Glomerular visceral epithelial cell (primary cell): Measurements from ENCODE around the gene RUBCNL.
"Not testable (repeated sequence)": the region's sequence is repeated elsewhere in the genome, so short reads cannot be mapped to it uniquely, and the experiment has no call there.

Source experiments
- DNase-seq: peaks from one replicate; pipeline ENCODE4 v3.0.0-alpha.2; 2016; ENCODE audit errors: extremely low spot score

RUBCNL gene, protein sequence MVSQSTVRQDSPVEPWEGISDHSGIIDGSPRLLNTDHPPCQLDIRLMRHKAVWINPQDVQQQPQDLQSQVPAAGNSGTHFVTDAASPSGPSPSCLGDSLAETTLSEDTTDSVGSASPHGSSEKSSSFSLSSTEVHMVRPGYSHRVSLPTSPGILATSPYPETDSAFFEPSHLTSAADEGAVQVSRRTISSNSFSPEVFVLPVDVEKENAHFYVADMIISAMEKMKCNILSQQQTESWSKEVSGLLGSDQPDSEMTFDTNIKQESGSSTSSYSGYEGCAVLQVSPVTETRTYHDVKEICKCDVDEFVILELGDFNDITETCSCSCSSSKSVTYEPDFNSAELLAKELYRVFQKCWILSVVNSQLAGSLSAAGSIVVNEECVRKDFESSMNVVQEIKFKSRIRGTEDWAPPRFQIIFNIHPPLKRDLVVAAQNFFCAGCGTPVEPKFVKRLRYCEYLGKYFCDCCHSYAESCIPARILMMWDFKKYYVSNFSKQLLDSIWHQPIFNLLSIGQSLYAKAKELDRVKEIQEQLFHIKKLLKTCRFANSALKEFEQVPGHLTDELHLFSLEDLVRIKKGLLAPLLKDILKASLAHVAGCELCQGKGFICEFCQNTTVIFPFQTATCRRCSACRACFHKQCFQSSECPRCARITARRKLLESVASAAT

DNA sequence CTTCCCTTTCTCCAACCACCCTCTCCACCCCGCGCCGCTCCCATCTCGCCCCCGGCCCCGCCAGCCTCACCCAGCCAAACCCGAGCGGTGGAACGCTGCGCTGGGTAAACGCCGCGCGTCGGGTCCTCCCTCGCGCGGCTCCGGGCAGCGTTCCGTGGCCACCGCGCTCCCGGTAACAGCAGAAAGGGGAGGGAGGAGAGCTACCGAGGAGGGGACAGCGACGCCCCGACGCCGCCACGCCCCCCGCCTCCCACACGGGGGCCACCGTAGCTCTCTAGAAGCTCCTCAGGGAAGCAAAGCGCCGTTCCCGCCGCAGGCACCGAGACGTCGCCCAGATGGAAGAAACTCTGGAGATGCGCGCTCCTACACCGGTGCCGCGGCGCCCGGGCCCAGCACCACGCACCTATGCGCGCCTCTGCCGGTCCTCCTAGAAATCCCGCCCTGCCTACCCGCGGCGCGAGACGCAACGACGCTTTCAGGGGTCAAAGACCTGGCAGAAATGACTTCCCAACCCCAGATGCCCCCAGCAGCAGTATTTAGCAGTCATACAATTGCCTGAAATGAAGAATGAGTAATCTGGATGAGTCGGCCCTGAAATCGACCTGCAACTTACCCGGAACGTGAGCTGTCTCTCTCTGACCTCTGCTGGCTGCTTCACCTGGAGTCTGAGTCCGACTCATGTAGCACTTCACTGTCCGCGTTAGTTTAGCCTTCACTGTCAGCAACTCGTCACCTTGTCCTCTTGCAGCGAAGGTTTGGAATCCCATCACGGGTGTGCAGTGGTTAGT is at the start of gene RUBCNL:
TSS of gene RUBCNL (minus strand) at position 189 of the 788 bp plus-strand sequence. CDS start 14,777 bp downstream, outside the sequence.
- DNase-seq, result peak; percentile 40

DNA sequence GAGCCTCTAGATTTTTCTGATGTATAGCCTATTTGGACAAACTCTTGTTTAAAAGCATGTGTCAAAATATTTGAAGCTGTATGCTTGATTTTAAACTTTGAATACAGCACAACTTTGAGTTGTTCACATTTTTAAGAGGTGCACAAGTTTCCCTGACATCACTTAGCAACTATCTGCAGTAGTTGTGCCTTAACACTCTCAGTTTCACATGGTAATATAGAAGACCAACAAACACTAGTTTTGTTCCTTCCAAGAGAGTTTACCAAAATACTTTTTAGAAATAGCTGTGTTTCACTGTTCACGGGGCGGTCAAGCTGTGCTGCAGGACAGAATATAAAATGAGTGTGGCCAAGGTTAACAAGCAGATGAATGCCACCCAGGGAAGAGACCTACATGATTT is 42.5 kb upstream of the RUBCNL start:
- not testable (repeated sequence) for DNase-seq

DNA sequence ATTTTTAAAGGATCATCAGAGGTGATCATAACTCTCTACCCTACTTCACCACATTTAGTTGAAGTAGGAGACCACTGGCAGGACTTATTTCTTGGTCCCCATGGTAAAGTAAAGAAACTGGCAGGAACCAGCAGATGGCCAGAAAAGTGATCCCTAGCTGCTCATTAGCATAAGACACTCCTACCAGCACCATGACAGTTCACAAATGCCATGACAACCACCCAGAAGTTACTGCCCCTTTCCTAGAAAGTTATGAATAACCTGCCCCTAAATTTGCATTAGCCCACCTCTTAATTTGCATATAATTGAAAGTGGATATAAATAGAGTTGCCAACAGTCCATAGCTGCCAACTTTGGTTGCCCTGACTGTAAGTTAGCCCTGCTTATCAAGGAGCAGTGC is 18.4 kb upstream of the RUBCNL start:
- no peak for DNase-seq

DNA sequence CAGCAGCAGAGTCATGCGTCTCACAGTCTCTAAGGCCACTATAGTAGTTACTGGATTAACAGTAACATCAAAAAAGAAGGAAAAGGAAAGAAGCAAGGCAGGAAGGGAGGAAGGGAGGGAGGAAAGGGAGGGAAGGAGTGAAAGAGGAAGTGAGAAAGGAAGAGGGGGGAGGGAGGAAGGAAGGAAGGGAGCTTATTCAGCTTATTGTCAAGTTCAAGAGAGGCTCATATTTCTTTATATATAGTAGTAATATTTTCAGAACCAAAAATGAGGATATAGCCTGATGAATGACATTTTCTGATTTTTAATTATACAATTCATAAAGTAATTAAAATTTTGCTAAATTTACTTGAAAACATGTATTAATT is 17.7 kb upstream of the RUBCNL start:
- DNase-seq, result no peak

DNA sequence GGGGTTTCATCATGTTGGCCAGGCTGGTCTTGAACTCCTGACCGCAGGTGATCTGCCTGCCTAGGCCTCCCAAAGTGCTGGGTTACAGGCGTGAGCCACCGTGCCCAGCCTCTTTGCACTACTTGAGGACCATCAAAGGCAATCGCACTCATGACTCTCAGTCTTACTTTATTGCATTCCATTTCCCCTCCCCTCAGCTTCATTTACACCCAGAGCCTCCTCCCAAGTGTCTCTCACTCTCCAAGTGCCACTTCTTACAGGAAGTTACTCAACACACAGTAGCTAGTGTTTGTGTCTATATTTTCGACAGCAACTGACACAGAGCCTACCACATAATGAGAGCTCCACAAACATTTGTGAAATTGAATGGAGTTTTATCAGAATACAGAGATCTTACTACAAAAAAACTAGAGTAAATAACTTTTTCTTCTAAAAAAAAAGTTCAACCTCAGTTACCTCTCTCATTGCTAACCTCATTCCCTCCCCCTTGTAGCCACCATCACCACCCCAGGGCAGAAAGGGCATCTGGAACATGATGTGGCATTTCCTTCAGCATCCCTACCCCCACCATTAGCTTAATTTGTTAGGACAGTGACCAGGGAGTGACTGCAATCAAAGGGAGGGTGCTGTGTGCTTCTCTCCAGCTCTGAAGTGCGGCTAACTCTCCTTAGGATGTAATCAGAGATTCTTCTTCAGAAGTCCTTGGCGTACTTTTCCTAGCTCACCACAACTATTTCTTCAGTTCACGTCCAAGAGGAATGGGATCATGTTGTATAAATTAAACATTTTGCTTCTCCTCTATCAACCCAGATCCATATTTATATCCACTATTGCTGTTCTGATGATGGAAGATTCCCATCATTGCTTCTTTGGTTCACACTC is 17.0 kb upstream of the RUBCNL start:
- DNase-seq, result no peak

DNA sequence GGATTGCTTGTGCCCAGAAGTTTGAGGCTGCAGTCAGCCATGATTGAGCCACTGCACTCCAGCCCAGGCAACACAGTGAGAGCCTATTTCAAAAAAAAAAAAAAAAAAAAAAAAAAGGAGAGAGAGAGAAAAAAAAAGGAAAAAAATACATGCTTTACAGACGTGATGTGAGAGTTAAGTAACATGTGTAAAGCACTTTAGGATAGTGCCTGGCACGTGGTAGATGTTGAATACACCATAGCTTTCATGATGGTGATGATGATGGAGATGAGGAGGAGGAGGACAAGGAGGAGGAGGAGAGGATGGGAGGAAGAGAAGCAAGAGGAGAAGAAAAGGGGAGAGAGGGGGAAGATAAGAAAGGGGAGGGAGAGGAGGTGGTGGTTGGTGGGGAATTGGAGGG is 15.1 kb upstream of the RUBCNL start:
- DNase-seq, result no peak

DNA sequence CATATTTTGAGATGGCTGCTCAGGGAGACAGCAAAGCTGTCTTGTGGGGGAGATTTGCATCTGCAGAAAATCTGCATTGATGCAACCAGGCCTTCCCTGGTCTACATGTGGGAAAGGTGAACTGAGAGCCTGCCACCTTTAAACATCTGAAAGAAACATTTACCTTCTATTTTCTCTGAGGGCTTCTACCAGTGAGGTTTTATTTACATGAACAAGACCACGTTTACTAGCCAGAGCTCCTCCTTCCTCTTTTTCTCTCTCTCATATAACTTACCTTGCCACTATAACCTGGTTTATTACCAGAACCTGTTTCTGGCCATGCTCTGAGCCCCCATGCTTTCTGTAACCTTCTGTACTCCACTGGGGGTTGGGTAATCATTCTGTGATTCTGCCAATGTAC is 14.4 kb upstream of the RUBCNL start:
- no peak for DNase-seq

DNA sequence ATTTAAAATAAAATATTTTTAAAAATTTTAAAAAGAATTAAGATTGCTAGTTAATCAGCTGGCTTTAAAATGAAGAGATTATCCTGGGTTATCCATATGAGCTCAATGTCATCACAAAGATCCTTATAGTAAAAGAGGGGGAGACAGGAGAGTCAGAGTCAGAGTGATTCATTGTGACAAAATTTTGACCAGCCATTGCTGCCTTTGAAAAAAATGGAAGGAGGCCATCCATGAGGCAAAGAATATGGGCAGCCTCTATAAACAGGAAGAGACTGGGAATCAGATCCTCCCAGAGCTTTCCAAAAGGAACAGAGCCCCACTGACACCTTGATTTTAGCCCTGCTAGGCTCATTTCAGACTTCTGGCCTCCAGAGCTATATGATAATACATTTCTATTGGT is 9.3 kb upstream of the RUBCNL start:
- DNase-seq, result no peak

DNA sequence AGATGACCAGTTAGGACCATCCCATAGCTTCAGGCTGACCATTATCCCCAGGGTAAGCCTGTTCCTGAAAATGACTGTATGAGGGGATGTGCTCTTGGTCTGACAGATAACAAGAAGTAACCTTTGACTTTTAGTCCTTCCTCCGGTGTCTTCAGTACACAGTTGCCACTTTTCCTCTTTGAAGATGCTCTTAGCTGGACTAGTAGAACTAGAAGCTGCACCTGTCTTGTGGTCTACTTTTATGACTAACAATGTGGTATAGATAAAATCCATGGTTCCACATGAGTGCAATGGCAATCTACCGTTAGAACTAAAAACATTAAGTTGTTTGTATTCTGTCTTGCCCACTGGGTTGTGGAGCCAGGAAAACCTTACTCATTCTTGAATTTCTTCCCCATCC is 5.9 kb upstream of the RUBCNL start:
- DNase-seq, result peak; percentile 73

DNA sequence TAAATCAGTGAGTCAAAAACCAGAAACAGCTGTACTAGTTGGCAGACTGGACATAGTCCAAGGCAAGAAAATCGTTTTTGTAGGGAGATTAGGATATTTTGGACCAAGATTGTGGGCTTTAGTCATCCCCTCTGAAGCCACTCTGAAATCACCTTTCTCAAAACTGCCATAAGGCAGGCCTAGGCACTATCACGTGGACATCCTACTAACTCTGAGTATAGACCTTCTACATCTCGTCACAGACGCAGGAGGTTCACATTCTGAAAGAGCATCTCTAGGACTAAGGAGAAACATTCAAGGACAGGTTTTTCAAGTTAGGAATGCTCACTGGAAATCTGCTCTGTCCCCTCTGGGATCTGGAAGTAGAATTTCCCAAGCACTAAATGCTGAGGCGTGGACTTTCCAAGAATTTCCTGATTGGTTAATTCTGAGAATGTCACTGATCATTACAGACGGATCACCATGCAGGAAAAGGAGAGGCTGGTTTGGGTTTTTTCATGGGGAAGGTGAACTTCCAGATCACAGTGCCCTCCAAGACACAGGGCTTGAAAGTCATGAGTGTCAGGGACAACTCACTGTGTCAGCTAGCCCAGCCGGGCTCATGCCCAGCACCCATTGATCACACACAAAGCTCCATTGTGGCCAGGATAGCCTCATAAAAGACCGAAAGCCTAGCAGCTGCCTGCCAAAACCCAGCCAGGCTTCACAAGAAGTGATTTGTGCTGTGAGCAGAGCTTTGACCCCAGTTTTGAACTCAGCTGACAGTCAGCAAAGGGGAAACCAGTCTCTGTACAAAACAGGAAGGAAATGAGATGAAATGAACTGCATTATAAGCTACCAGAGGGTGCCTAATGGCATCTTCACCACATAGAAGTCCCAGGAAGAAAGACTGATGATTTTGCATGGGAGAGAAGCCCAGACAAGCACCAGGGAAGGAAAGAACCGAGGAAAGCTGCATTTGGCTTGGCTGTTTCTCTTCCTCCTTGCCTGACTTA is 2.7 kb upstream of the RUBCNL start:
- DNase-seq, result no peak

DNA sequence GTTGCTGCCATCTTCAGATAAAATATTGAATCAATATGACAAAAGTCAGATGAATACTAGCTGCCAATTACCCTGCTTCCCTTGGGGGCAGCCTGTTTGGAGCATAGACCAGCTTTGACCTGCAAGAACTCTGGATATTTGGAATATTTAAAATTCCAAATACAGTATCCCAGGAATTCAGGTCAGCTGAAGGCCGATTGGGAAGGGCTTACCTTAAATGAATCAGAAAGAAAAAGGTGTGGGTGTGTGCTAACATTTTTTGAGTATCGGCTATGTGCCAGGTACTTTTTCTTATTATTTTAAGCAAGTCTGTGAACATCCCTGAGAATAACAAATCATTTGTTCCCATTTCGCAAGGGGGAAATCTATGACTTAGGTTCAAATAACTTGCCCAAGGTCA is 1.8 kb upstream of the RUBCNL start:
- DNase-seq, result no peak

DNA sequence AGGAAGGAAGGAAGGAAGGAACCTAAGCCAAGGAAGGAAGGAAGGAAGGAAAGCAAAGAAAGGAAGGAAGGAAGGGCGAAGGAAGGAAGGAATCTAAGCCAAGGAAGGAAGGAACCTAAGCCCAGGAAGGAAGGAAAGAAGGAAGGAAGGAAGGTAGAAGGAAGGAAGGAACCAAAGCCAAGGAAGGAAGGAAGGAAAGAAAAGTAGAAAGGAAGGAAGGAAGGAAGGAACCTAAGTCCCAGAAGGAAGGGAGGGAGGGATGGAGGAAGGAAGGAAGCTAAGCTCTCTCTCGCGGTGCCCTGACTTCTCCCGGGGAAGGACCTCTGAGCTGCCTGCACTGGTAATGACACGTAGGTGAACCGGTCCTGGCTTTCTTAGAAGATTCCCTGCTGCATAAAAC is 1.3 kb upstream of the RUBCNL start:
- no peak for DNase-seq

DNA sequence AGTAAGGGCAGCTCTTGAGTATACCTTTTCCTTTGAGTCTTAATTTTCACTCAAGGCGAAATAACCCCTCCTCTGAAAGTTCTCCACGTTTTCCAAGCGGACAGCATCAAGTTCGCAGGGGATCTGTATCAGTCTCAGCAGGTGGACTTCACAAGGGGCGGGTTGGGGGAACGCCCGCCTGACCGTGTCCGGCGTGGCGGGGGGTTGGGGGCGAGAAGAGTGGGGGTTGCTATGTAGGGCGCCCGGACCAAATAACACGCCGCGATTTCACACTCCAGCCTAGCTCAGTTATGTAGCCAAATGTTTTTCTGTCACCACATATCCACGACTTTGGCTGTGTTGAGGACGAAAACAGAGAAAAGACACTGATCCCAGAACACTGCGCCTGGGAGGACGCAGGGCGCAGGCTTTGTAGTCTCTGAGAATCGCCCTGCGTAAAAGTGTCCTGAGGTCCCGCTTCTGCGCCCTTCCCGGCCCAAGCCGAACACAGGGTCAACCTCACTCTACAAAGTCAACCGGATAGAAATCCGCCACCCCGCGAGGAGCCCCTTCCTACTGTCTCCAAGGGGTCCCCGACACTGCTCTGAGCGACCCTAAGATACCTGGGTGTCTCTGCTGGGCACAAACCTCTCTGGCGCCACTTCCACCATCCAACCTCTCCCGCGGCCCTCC is 524 bp downstream of the RUBCNL start:
- no peak for DNase-seq

DNA sequence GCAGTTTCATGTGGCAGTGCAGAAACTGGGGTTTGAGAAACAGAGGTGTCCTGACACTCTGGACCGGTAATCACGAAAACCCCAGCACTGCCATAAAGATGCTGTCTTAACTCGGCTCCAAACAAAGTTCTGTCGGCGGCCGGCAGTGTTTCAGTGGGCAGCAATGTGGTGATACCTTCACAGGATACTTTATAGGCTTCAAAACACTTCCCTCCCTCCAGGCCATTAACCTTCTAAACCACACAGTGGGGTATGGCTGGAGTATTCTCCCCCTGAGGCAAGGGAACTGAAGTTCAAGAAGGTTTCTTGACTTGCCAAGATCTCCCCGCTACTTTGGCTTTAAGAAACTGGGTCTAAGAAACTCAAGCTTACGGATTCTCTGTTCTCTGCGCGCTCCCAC is 1.1 kb downstream of the RUBCNL start:
- DNase-seq, result no peak

DNA sequence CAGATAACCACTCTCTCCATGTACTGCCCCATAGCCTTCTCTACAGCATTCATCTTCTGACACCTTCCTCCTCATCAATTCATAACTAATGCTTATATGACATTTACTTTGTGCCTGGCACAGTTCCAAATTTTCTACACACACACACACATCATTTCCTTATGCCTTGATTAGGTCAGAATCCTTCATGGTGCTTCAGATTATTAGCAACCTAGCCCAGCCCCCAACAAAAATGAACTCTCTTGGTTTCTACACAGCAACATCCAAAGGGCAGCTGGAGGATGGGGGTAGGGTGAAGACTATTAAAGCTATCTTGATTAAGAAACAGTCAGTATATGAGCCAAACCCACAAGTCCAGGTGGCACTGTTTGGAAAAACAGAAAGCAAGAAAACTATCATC is 3.7 kb downstream of the RUBCNL start:
- no peak for DNase-seq

DNA sequence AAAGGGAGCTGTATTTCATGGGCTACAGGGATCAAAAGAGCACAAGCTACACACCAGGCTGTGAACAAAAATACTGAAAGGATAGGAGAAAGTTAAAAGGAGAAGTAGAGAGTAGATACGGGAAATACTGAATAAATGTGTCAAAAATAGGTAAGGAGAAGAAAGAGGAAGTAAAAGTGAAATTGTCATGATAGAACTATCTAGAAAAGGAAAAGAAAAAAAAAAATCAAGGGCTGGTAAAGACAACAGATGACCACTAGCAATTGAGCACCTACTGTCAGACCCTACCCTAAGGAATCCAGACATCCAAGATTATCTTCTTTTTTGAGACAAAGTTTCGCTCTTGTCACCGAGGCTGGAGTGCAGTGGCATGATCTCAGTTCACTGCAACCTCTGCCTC is 4.8 kb downstream of the RUBCNL start:
- DNase-seq, result no peak

DNA sequence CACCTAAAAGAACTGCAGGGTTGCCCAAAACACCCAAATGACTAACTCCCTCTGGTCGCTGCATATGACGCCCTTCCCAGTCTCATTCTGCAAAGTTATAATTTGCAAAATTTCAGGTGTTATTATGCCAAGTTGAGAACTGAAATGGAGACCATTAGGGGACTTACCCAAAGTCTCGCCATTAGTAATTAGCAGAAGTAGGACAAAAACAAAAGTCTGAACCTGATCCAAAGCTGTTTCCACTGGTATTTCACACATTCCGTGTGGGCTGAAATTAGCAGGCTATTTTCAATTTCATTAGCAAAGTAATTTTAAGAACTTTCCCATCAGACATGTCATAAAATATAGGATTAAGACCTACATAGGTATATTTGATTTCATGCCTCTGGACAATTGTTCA is 6.8 kb downstream of the RUBCNL start:
- DNase-seq, result no peak

DNA sequence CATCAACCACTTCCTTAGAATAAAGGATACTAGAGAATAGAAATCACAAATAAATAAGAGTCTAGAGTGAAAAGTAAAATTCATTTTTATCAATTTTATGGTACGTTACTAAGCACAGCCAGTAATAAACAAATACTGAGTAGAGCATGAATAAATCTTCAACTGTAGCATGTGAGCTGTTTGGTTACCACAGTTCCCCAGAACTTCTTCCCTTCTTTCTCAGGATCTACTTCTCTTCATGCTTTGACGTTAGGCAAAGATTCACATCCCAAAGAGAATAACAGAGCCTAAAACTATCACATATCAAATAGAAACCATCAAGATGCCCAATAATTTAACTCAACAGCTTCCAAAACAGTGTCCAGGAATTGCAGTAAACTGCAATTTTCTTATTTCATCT is 7.4 kb downstream of the RUBCNL start:
- no peak for DNase-seq

DNA sequence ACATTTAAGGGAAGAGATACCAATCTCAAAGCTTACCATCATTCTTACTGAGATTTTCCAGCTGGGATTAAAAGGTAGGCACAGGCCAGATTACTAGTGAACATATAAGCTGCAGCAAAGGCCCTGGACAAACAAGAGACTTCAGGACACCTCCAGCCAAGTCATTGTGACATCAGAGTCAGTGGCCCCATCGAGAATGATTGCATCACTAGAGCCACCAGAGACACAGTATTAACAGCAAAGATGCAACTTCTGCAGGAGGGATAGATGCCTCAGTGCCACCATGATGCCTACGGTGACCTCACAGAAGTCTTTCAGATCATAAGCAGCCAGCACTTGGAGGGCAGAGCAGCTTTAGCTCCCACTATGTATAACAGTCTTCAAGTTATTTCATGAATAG is 8.6 kb downstream of the RUBCNL start:
- no peak for DNase-seq

DNA sequence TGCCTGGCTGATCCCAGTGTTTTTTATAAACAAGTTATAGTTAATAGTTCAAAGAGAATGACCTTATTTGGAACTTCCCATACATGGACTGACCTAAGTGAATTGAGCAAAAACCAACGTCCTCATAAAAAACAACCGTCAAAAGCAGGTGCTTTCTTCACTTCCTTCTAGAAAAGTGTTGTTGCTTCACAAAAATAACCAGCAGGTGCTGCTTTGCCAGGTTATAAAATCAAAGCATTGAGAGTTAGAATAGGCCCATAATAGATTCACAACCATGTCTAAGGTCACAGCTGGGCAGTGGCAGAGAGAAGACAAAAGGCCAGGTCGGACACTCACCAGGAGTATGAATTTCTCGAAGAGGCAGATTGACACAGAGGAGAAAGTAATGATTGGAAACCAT is 9.5 kb downstream of the RUBCNL start:
- DNase-seq, result no peak
